GM12892 (cell line): ENCODE measurements around the gene ATP23.

ENCODE experiments used
- POLR2A ChIP-seq: IDR thresholded peaks from 2 replicates; pipeline ENCODE4 v1.6.1; 2011; ENCODE audit warnings: low read depth, low read length, control low read depth
- TAF1 ChIP-seq: IDR thresholded peaks from 2 replicates; pipeline ENCODE4 v1.6.1; 2011; ENCODE audit warnings: low read depth, mild to moderate bottlenecking, control low read depth, low read length, borderline replicate concordance

- TF ChIP-seq POLR2A (no peak), TAF1 (no peak)
Observed at GRCh38 chr12:57909056-57909455, 32.3 kb upstream of the ATP23 start.
